Measurements from ENCODE around the gene RNMT. TPM values are rescaled to one million over a fixed set of nuclear protein-coding genes. Genes with fewer than 3 reads are reported as not detected.

The RNMT gene
- polyA plus RNA-seq, 3 donors: 12.9 to 36.4 (median 32.6) TPM

DNA sequence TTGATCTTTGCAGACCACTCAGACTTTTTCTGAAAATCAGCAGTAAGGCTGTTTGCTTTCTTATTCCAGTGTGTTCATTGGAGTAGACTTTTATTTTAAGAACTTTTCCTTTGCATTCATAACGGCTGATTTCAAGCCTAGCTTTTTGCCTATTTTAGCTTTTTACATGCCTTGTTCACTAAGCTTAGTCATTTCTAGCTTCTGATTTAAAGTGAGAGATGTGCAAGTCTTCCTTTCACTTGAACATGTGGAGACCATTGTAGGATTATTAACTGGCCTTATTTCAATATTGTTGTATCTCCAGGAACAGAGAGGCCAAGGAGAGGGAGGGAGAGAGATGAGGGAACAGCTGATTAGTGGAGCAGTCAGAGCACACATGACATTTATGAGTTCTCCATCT lies 32.1 kb downstream of the RNMT start:
- H3K4me3 Mint-ChIP-seq: no peak overlapping the region
- no peaks in the 10 kb centered on the region for H4K20me1 ChIP-seq (ENCODE audit: insufficient read depth, low read length)
- peaks cover 41 to 93% of the 10 kb centered on the region in 2 donors for H3K36me3 ChIP-seq (replicated peaks in 1 of 2; ENCODE audit: control insufficient read depth in 1 of 2, insufficient read depth in 2 of 2, low read length in 2 of 2)

DNA sequence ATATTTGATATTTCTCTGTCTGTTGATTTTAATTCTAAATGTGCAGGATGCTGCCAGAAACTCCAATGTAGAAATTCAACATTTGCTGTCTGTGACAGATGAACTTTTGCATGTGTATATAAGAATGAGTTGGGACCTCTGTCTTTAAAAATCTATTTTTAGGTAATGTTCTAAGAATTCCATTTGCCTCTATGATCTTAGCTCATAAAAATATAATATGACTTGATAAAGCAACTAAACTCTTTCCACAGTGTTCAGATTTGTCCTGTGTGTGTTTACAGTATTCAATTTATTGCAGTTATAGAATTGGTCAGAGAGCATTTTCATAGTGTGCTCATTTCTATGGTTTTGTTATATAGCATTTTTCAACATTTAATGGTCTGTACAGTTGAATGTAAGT lies 33.6 kb downstream of the RNMT start:
- H3K36me3 Mint-ChIP-seq: peaks cover 63 to 77% of the 10 kb centered on the region in 2 donors
- H3K27ac ChIP-seq (ENCODE audit: low read depth in 1 of 2, low read length in 2 of 2): no peak overlapping the region
- no peak overlapping the region for H3K4me3 ChIP-seq (replicated peaks in 1 of 3; ENCODE audit: low read depth in 2 of 3, low read length in 3 of 3)
- H3K9me3 Mint-ChIP-seq: peaks cover under 1 to 9% (median 5%) of the 10 kb centered on the region in 7 donors
- H3K27ac Mint-ChIP-seq: no peak overlapping the region
- no peaks in the 10 kb centered on the region for H3K27me3 ChIP-seq (ENCODE audit: control insufficient read depth in 2 of 2, insufficient read depth in 2 of 2, low read length in 2 of 2)
- no peak overlapping the region for H2AFZ ChIP-seq (ENCODE audit: insufficient read depth, low read depth, low read length, poor library complexity, severe bottlenecking)
- no peak overlapping the region for H3K4me3 Mint-ChIP-seq
- H3K9ac ChIP-seq (ENCODE audit: insufficient read depth, low read length, poor library complexity, severe bottlenecking): no peak overlapping the region
- no peaks in the 10 kb centered on the region for H3K4me1 Mint-ChIP-seq
- no peak overlapping the region for H3K4me2 ChIP-seq (replicated peaks; ENCODE audit: extremely low read depth, low read length, poor library complexity, severe bottlenecking)
- H3K79me2 ChIP-seq (ENCODE audit: insufficient read depth, low read length): no peaks in the 10 kb centered on the region
- H3K27me3 Mint-ChIP-seq (ENCODE audit: low read depth in 3 of 3): peaks cover 0 to 2% (median 0%) of the 10 kb centered on the region in 3 donors
- no peaks in the 10 kb centered on the region for H3K4me1 ChIP-seq (ENCODE audit: control insufficient read depth in 1 of 2, insufficient read depth in 2 of 2, low read length in 2 of 2)
- H3K9me3 ChIP-seq (replicated peaks in 1 of 2; ENCODE audit: control insufficient read depth in 1 of 2, insufficient read depth in 1 of 2, low read length in 2 of 2): peaks cover 0 to 4% of the 10 kb centered on the region in 2 donors
- TF ChIP-seq, protein P1, sequence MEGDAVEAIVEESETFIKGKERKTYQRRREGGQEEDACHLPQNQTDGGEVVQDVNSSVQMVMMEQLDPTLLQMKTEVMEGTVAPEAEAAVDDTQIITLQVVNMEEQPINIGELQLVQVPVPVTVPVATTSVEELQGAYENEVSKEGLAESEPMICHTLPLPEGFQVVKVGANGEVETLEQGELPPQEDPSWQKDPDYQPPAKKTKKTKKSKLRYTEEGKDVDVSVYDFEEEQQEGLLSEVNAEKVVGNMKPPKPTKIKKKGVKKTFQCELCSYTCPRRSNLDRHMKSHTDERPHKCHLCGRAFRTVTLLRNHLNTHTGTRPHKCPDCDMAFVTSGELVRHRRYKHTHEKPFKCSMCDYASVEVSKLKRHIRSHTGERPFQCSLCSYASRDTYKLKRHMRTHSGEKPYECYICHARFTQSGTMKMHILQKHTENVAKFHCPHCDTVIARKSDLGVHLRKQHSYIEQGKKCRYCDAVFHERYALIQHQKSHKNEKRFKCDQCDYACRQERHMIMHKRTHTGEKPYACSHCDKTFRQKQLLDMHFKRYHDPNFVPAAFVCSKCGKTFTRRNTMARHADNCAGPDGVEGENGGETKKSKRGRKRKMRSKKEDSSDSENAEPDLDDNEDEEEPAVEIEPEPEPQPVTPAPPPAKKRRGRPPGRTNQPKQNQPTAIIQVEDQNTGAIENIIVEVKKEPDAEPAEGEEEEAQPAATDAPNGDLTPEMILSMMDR (IDR thresholded peaks at IDR 0.05): no peak
- no peaks in the 10 kb centered on the region for H4K20me1 ChIP-seq (ENCODE audit: insufficient read depth, low read length)
- peaks cover 27 to 82% of the 10 kb centered on the region in 2 donors for H3K36me3 ChIP-seq (replicated peaks in 1 of 2; ENCODE audit: control insufficient read depth in 1 of 2, insufficient read depth in 2 of 2, low read length in 2 of 2)
- intact Hi-C loops (cut with micrococcal nuclease): no loop called here
- DNase-seq: no peak

More for the DNA sequence above, 32.1 kb downstream of the RNMT start:
- Mint-ChIP-seq H3K27me3 (ENCODE audit: low read depth in 3 of 3) (no peaks in the 10 kb centered on the region), H3K36me3 (peaks cover 70 to 80% of the 10 kb centered on the region in 2 donors), H3K9me3 (peaks cover 0 to 2% (median under 1%) of the 10 kb centered on the region in 7 donors), H3K27ac (no peak overlapping the region), H3K4me1 (no peaks in the 10 kb centered on the region)
- Histone ChIP-seq H3K4me1 (ENCODE audit: control insufficient read depth in 1 of 2, insufficient read depth in 2 of 2, low read length in 2 of 2) (no peaks in the 10 kb centered on the region), H3K27ac (ENCODE audit: low read depth in 1 of 2, low read length in 2 of 2) (no peak overlapping the region), H3K9ac (ENCODE audit: insufficient read depth, low read length, poor library complexity, severe bottlenecking) (no peak overlapping the region), H3K27me3 (ENCODE audit: control insufficient read depth in 2 of 2, insufficient read depth in 2 of 2, low read length in 2 of 2) (no peaks in the 10 kb centered on the region), H3K4me3 (replicated peaks in 1 of 3; ENCODE audit: low read depth in 2 of 3, low read length in 3 of 3) (no peak overlapping the region), H2AFZ (ENCODE audit: insufficient read depth, low read depth, low read length, poor library complexity, severe bottlenecking) (no peak overlapping the region), H3K79me2 (ENCODE audit: insufficient read depth, low read length) (no peaks in the 10 kb centered on the region), H3K9me3 (replicated peaks in 1 of 2; ENCODE audit: control insufficient read depth in 1 of 2, insufficient read depth in 1 of 2, low read length in 2 of 2) (no peaks in the 10 kb centered on the region), H3K4me2 (replicated peaks; ENCODE audit: extremely low read depth, low read length, poor library complexity, severe bottlenecking) (no peak overlapping the region)
- DNase-seq: no peak
- intact Hi-C loops (cut with micrococcal nuclease): no loop called here
- TF ChIP-seq, protein P1 (IDR thresholded peaks at IDR 0.05): no peak
- WGBS (ENCODE audit: insufficient coverage): no CpG with 5 or more reads among the region's 1 CpG

Data from CD14-positive monocyte (primary cell).